Endothelial cell of umbilical vein (primary cell): Measurements from ENCODE around the gene FYCO1. TPM values are rescaled to one million over a fixed set of nuclear protein-coding genes. Genes with fewer than 3 reads are reported as not detected.

ENCODE experiments used
- BruUV-seq: library from RNA; stranded (reverse); fragments of 400-500 nt; replicated peaks from 2 replicates; lab custom pipeline; 2021; lab: Mats Ljungman, UMichigan
- CTCF ChIA-PET: fragments of 300-600, 350-600 bp; sonication (Branson Sonifier 250); formaldehyde crosslinking; loops from one replicate; lab custom pipeline; 2021; ENCODE audit warnings: antibody characterized with exemption, inconsistent platforms; lab: Charles Lee
- POLR2A ChIA-PET: fragments of 300-600, 350-600 bp; sonication (Branson Sonifier 250); formaldehyde crosslinking; loops from one replicate; lab custom pipeline; 2021; ENCODE audit warnings: antibody characterized with exemption, inconsistent platforms; lab: Charles Lee
- DNase-seq: peaks from one replicate; pipeline ENCODE4 v3.0.0-alpha.2; 2011; ENCODE audit warnings: low read depth, low spot score
- FAIRE-seq: peaks from 2 replicates; lab custom pipeline; 2011; peaks lifted over from hg19 to GRCh38; lab: Jason Lieb, UNC
- H2AFZ ChIP-seq: 2 replicates; pipeline ENCODE4 v1.6.0; 2012; ENCODE audit warnings: low read depth, low read length, control low read depth, inconsistent platforms
- H3K27ac ChIP-seq: 2 replicates; pipeline ENCODE4 v1.5.1; 2011; ENCODE audit warnings: low read depth, mild to moderate bottlenecking, control low read depth, low read length, moderate library complexity; ENCODE audit not compliant: insufficient read depth
- H3K27me3 ChIP-seq, 2 experiments: 2 replicates each; pipeline versions ENCODE4 v1.6.0 to v1.6.1; 2011; ENCODE audit warnings: low read length in 2 of 2, mixed read lengths in 1 of 2; ENCODE audit not compliant: control insufficient read depth in 2 of 2, insufficient read depth in 2 of 2
- H3K36me3 ChIP-seq, 2 experiments: 2 replicates in 1 of 2; 3 replicates in 1 of 2; pipeline ENCODE4 v1.5.1; 2011; ENCODE audit warnings: low read length in 2 of 2, mild to moderate bottlenecking in 1 of 2, moderate library complexity in 1 of 2; ENCODE audit not compliant: control insufficient read depth in 2 of 2, insufficient read depth in 2 of 2; ENCODE audit errors: extremely low read depth in 1 of 2
- H3K4me1 ChIP-seq: 3 replicates; pipeline ENCODE4 v1.5.1; 2011; ENCODE audit warnings: mild to moderate bottlenecking, low read length; ENCODE audit not compliant: control insufficient read depth, insufficient read depth; ENCODE audit errors: extremely low read depth
- H3K4me2 ChIP-seq: 2 replicates; pipeline ENCODE4 v1.6.1; 2011; ENCODE audit warnings: low read length, control low read depth, mixed read lengths; ENCODE audit not compliant: insufficient read depth
- H3K4me3 ChIP-seq, 3 experiments: fragments of 200-600 bp in 1 of 3; sonication (generic), shearing (Covaris generic) in 1 of 3; replicated peaks in 1 of 3; 2 replicates each; pipeline ENCODE4 v1.5.1; 2011 to 2016; ENCODE audit warnings: control low read depth in 3 of 3, low read length in 3 of 3, mild to moderate bottlenecking in 2 of 3, inconsistent platforms in 1 of 3, low read depth in 1 of 3, moderate library complexity in 1 of 3; ENCODE audit not compliant: insufficient read depth in 1 of 3
- H3K79me2 ChIP-seq: 2 replicates; pipeline ENCODE4 v1.6.0; 2012; ENCODE audit warnings: low read length, inconsistent platforms; ENCODE audit not compliant: control insufficient read depth, insufficient read depth
- H3K9ac ChIP-seq: replicated peaks from 2 replicates; pipeline ENCODE3; 2011; ENCODE audit warnings: low read length, control low read depth; ENCODE audit not compliant: insufficient read depth; ENCODE audit errors: extremely low read depth
- H3K9me1 ChIP-seq: replicated peaks from 3 replicates; pipeline ENCODE4 v1.6.0; 2011; ENCODE audit warnings: mild to moderate bottlenecking, low read length; ENCODE audit not compliant: control insufficient read depth, insufficient read depth; ENCODE audit errors: extremely low read depth
- H3K9me3 ChIP-seq: replicated peaks from 2 replicates; pipeline ENCODE4 v1.5.1; 2012; ENCODE audit warnings: low read length, inconsistent platforms; ENCODE audit not compliant: control insufficient read depth, insufficient read depth
- H4K20me1 ChIP-seq: replicated peaks from 2 replicates; pipeline ENCODE3; 2011; ENCODE audit warnings: mild to moderate bottlenecking, low read length; ENCODE audit not compliant: control insufficient read depth, insufficient read depth; ENCODE audit errors: extremely low read depth
- EZH2 ChIP-seq: IDR thresholded peaks from 2 replicates; pipeline ENCODE4 v1.6.1; 2012; ENCODE audit warnings: borderline replicate concordance, low read depth, mild to moderate bottlenecking, moderate library complexity, low read length, inconsistent platforms; ENCODE audit not compliant: severe bottlenecking
- FOS ChIP-seq: IDR thresholded peaks from 2 replicates; pipeline ENCODE4 v1.6.1; 2011; ENCODE audit warnings: mild to moderate bottlenecking, low read length, moderate library complexity, borderline replicate concordance; ENCODE audit not compliant: insufficient read depth
- GATA2 ChIP-seq: IDR thresholded peaks from 2 replicates; pipeline ENCODE4 v1.7.0; 2011; ENCODE audit warnings: low read depth, mild to moderate bottlenecking, moderate library complexity, mixed read lengths, low read length; ENCODE audit not compliant: insufficient read length, insufficient read depth
- JUN ChIP-seq: IDR thresholded peaks from 2 replicates; pipeline ENCODE4 v1.6.1; 2011; ENCODE audit warnings: borderline replicate concordance, low read depth; ENCODE audit not compliant: insufficient read length, insufficient read depth
- MAX ChIP-seq: IDR thresholded peaks from 2 replicates; pipeline ENCODE4 v1.6.1; 2011; ENCODE audit not compliant: insufficient read depth, insufficient read length
- MYC ChIP-seq: IDR thresholded peaks from one replicate; pipeline ENCODE4 v1.6.1; 2011; ENCODE audit warnings: mild to moderate bottlenecking, low read depth, low read length
- POLR2A ChIP-seq: IDR thresholded peaks from 2 replicates; pipeline ENCODE4 v1.6.1; 2012; ENCODE audit warnings: low read depth, mild to moderate bottlenecking, control low read depth, low read length
- POLR2AphosphoS5 ChIP-seq: IDR thresholded peaks from 2 replicates; pipeline ENCODE4 v1.6.1; 2012; ENCODE audit warnings: low read depth, mild to moderate bottlenecking, control low read depth, low read length, moderate library complexity; ENCODE audit not compliant: insufficient read depth
- dilution Hi-C: fragments of 300-500 bp; cut with MboI; formaldehyde crosslinking; loops from one replicate; pipeline ENCODE4 v1.15.0; 2019; ENCODE audit warnings: low sequenced_read_pairs; ENCODE audit not compliant: extremely low pct_ligation_motif_present
- intact Hi-C: fragments of 100-400 bp; cut with micrococcal nuclease; formaldehyde crosslinking; loops from one replicate; pipeline ENCODE4 v1.10.0; 2022
- polyA plus RNA-seq, 4 experiments: library from polyadenylated mRNA; depleted of rRNA in 3 of 4; stranded (reverse) in 3 of 4; unstranded in 1 of 4; fragments of >200 nt; gene quantifications; 2 replicates each; pipeline versions ENCODE4 v1.2.1 to v1.2.3, GENCODE V29; 2011 to 2012; ENCODE audit warnings: missing spikeins in 1 of 4
- total RNA-seq: library from RNA; stranded (reverse); gene quantifications from 2 replicates; pipeline ENCODE4 v1.2.3, GENCODE V29; 2021
- TF ChIP-seq, protein P1 (sequence below), 2 donors: IDR thresholded peaks; 1 replicate in 1 of 2; 2 replicates in 1 of 2; pipeline ENCODE4 v1.5.1; 2011; ENCODE audit warnings: low read length in 2 of 2, mild to moderate bottlenecking in 2 of 2, moderate library complexity in 2 of 2, control low read depth in 1 of 2, inconsistent platforms in 1 of 2, low read depth in 1 of 2; ENCODE audit not compliant: insufficient read depth in 1 of 2; ENCODE audit errors: extremely low read depth in 1 of 2

Gene FYCO1
- total and polyA plus RNA-seq, 2 donors (not counting 3 experiments of a cell fraction or from before 2014, with no cell fraction given): 13.9 to 20.8 TPM

DNA sequence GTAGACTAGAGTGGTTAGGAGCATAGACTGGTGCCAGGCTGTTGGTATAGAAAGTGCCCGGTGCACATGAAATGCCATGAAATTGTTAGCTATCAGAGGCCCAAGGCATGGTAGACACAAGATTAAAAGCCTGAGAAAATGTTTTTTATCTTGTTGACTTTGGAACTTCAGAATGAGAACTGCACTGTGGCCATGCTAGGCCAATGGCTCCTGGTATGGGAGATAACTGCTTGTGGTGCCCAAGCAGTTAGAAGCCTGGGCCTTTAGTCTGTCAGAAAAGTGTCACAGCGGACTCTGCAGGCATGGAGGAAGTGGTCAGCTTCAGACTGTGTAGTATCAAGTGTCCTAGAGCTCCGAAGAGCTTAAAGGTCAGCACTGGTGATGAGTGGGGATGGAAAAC is 11.9 kb downstream of the FYCO1 start:
- POLR2A ChIA-PET: no interaction called here
- BruUV-seq: no TSS peak
- intact Hi-C loops: no loop called here

More for the DNA sequence above, 11.9 kb downstream of the FYCO1 start:
- H3K4me3 ChIP-seq: no peak overlapping the region
- H3K79me2 ChIP-seq: peaks cover 23% of the 10 kb centered on the region
- H2AFZ ChIP-seq: no peak overlapping the region
- DNase-seq (no peak), FAIRE-seq (no peak)
- H3K9ac ChIP-seq: no peak overlapping the region
- no peaks in the 10 kb centered on the region for H3K9me3 ChIP-seq
- dilution Hi-C loops: no loop called here
- H3K27me3 ChIP-seq: no peaks in the 10 kb centered on the region
- TF ChIP-seq POLR2A: no peak
- no peak for TF ChIP-seq JUN
- no peak for TF ChIP-seq MAX
- no peak for TF ChIP-seq MYC
- TF ChIP-seq GATA2: no peak
- TF ChIP-seq POLR2AphosphoS5: no peak
- TF ChIP-seq, protein P1, sequence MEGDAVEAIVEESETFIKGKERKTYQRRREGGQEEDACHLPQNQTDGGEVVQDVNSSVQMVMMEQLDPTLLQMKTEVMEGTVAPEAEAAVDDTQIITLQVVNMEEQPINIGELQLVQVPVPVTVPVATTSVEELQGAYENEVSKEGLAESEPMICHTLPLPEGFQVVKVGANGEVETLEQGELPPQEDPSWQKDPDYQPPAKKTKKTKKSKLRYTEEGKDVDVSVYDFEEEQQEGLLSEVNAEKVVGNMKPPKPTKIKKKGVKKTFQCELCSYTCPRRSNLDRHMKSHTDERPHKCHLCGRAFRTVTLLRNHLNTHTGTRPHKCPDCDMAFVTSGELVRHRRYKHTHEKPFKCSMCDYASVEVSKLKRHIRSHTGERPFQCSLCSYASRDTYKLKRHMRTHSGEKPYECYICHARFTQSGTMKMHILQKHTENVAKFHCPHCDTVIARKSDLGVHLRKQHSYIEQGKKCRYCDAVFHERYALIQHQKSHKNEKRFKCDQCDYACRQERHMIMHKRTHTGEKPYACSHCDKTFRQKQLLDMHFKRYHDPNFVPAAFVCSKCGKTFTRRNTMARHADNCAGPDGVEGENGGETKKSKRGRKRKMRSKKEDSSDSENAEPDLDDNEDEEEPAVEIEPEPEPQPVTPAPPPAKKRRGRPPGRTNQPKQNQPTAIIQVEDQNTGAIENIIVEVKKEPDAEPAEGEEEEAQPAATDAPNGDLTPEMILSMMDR (IDR thresholded peaks at IDR 0.05; ENCODE audit: extremely low read depth in 1 of 2, insufficient read depth in 1 of 2, low read depth in 1 of 2, low read length in 2 of 2): no peak
- no peak for TF ChIP-seq FOS
- no peak for TF ChIP-seq EZH2
- H3K4me2 ChIP-seq: no peak overlapping the region
- peaks cover 16 to 19% of the 10 kb centered on the region in 2 experiments for H3K36me3 ChIP-seq
- no peaks in the 10 kb centered on the region for H3K9me1 ChIP-seq
- CTCF ChIA-PET: interaction anchor here (1.5 kb wide), 1 partner anchor 45 kb away, joined by 5 read pairs; no protein-coding TSS in a partner anchor
- H3K27ac ChIP-seq: no peak overlapping the region
- H3K4me1 ChIP-seq: peaks cover 31% of the 10 kb centered on the region
- H4K20me1 ChIP-seq: no peaks in the 10 kb centered on the region
